ENCODE results near the gene PDS5A. TPM values are rescaled to one million over a fixed set of nuclear protein-coding genes. Genes with fewer than 3 reads are reported as not detected.

PDS5A gene
- total and polyA plus RNA-seq, 2 donors (not counting 3 experiments of a cell fraction or from before 2014, with no cell fraction given) = 17.5 to 80.8 TPM

GRCh38 chr4:39910064-39910463 lies 67.6 kb downstream of the PDS5A start:
- Histone ChIP-seq H4K20me1 (replicated peaks; ENCODE audit: control insufficient read depth, extremely low read depth, insufficient read depth, low read length) (no peaks in the 10 kb centered on the region), H3K9ac (replicated peaks; ENCODE audit: extremely low read depth, insufficient read depth, low read length) (no peak overlapping the region), H3K4me2 (ENCODE audit: insufficient read depth, low read length) (no peak overlapping the region), H2AFZ (ENCODE audit: low read depth, low read length) (no peak overlapping the region), H3K27ac (ENCODE audit: insufficient read depth, low read depth, low read length) (no peak overlapping the region), H3K27me3 (ENCODE audit: control insufficient read depth in 2 of 2, insufficient read depth in 2 of 2, low read length in 2 of 2) (no peaks in the 10 kb centered on the region), H3K4me1 (ENCODE audit: control insufficient read depth, extremely low read depth, insufficient read depth, low read length) (no peaks in the 10 kb centered on the region), H3K9me1 (replicated peaks; ENCODE audit: control insufficient read depth, extremely low read depth, insufficient read depth, low read length) (no peaks in the 10 kb centered on the region), H3K9me3 (replicated peaks; ENCODE audit: control insufficient read depth, insufficient read depth, low read length) (no peaks in the 10 kb centered on the region), H3K4me3 (replicated peaks in 1 of 3; ENCODE audit: insufficient read depth in 1 of 3, low read depth in 1 of 3, low read length in 3 of 3) (no peak overlapping the region), H3K36me3 (ENCODE audit: control insufficient read depth in 2 of 2, extremely low read depth in 1 of 2, insufficient read depth in 2 of 2, low read length in 2 of 2) (peaks cover 9 to 14% of the 10 kb centered on the region in 2 experiments), H3K79me2 (ENCODE audit: control insufficient read depth, insufficient read depth, low read length) (peaks cover 2% of the 10 kb centered on the region)
- dilution Hi-C loops (cut with MboI; ENCODE audit: extremely low pct_ligation_motif_present, low sequenced_read_pairs) = no loop called here
- no peak for TF ChIP-seq EZH2 (IDR thresholded peaks at IDR 0.05; ENCODE audit: borderline replicate concordance, low read depth, low read length, severe bottlenecking)
- TF ChIP-seq GATA2 (IDR thresholded peaks at IDR 0.05; ENCODE audit: insufficient read depth, insufficient read length, low read depth, low read length) = no peak
- no peak for TF ChIP-seq POLR2AphosphoS5 (IDR thresholded peaks at IDR 0.05; ENCODE audit: insufficient read depth, low read depth, low read length)
- no peak for TF ChIP-seq CTCF (IDR thresholded peaks at IDR 0.05; ENCODE audit: extremely low read depth in 1 of 2, insufficient read depth in 1 of 2, low read depth in 1 of 2, low read length in 2 of 2)
- TF ChIP-seq MYC (IDR thresholded peaks at IDR 0.05; ENCODE audit: low read depth, low read length) = no peak
- TF ChIP-seq MAX (IDR thresholded peaks at IDR 0.05; ENCODE audit: insufficient read depth, insufficient read length) = no peak
- TF ChIP-seq FOS (IDR thresholded peaks at IDR 0.05; ENCODE audit: borderline replicate concordance, insufficient read depth, low read length) = no peak
- no peak for TF ChIP-seq JUN (IDR thresholded peaks at IDR 0.05; ENCODE audit: borderline replicate concordance, insufficient read depth, insufficient read length, low read depth)
- no peak for TF ChIP-seq POLR2A (IDR thresholded peaks at IDR 0.05; ENCODE audit: low read depth, low read length)
- DNase-seq (ENCODE audit: low read depth, low spot score) (no peak), FAIRE-seq (no peak)
- BruUV-seq (replicated peaks) = no TSS peak
- intact Hi-C loops (cut with micrococcal nuclease) = no loop called here
- ChIA-PET CTCF (interaction anchor here (0.5 to 1.3 kb wide), 3 partner anchors 8 to 313 kb away, joined by 3 read pairs; no protein-coding TSS in a partner anchor), POLR2A (no interaction called here)
